GM18909 (cell line): ENCODE results near the gene NME7.
"Not testable (repeated sequence)": the region's sequence is repeated elsewhere in the genome, so short reads cannot be mapped to it uniquely, and the experiment has no call there.

ENCODE experiments used
- ATAC-seq: cut with Tn5 transposase; IDR thresholded peaks from one replicate; pipeline ENCODE4 v1.9.1; 2021; ENCODE audit warnings: mild to moderate bottlenecking; ENCODE audit not compliant: unreplicated experiment, poor library complexity

Gene NME7

GRCh38 chr1:169240449-169241232 is 127.0 kb downstream of the NME7 start:
- no peak for ATAC-seq

- no peak for ATAC-seq
Observed at GRCh38 chr1:169236880-169237279, 130.7 kb downstream of the NME7 start.

- ATAC-seq, result no peak
Observed at GRCh38 chr1:169236143-169236542, 131.5 kb downstream of the NME7 start.

- no peak for ATAC-seq
Observed at GRCh38 chr1:169235568-169235967, 132.0 kb downstream of the NME7 start.

- ATAC-seq, result no peak
Observed at GRCh38 chr1:169234780-169235179, 132.8 kb downstream of the NME7 start.

- ATAC-seq, result no peak
Observed at GRCh38 chr1:169217636-169218035, 150.0 kb downstream of the NME7 start.

- no peak for ATAC-seq
Observed at GRCh38 chr1:169214598-169214997, 153.0 kb downstream of the NME7 start.

- ATAC-seq, result no peak
Observed at GRCh38 chr1:169212088-169212487, 155.5 kb downstream of the NME7 start.

- ATAC-seq, result no peak
Observed at GRCh38 chr1:169207797-169208520, 159.6 kb downstream of the NME7 start.

- ATAC-seq, result no peak
Observed at GRCh38 chr1:169204157-169204556, 163.4 kb downstream of the NME7 start.

GRCh38 chr1:169202791-169203665 is 164.6 kb downstream of the NME7 start:
- ATAC-seq, result no peak

- ATAC-seq, result no peak
Observed at GRCh38 chr1:169201084-169201619, 166.4 kb downstream of the NME7 start.

GRCh38 chr1:169200319-169200718 is 167.3 kb downstream of the NME7 start:
- no peak for ATAC-seq

- no peak for ATAC-seq
Observed at GRCh38 chr1:169196581-169196980, 171.0 kb downstream of the NME7 start.

- no peak for ATAC-seq
Observed at GRCh38 chr1:169196161-169196560, 171.4 kb downstream of the NME7 start.

GRCh38 chr1:169193191-169193850 is 174.3 kb downstream of the NME7 start:
- no peak for ATAC-seq

GRCh38 chr1:169186106-169186505 is 181.5 kb downstream of the NME7 start:
- ATAC-seq, result no peak

- no peak for ATAC-seq
Observed at GRCh38 chr1:169184812-169185211, 182.8 kb downstream of the NME7 start.

GRCh38 chr1:169180174-169180573 is 187.4 kb downstream of the NME7 start:
- no peak for ATAC-seq

GRCh38 chr1:169179431-169179830 is 188.2 kb downstream of the NME7 start:
- not testable (repeated sequence) for ATAC-seq
